ENCODE data around the gene GLIS2. TPM values are rescaled to one million over a fixed set of nuclear protein-coding genes. Genes with fewer than 3 reads are reported as not detected.

The GLIS2 gene
- total RNA-seq, 1 experiment from 2014 or later, result 18.2 TPM

GRCh38 chr16:4365014-4365406, 49.1 kb downstream of the GLIS2 start:
- Histone ChIP-seq H3K4me2 (ENCODE audit: low read length) (no peak overlapping the region), H3K79me2 (ENCODE audit: insufficient read depth, low read length) (no peaks in the 10 kb centered on the region), H3K36me3 (ENCODE audit: control insufficient read depth in 1 of 2, insufficient read depth in 2 of 2, low read length in 2 of 2) (no peaks in the 10 kb centered on the region), H3K9me2 (ENCODE audit: insufficient read depth) (no peaks in the 10 kb centered on the region), H2AFZ (ENCODE audit: low read depth, low read length, poor library complexity, severe bottlenecking) (no peak overlapping the region), H3K4me3 (replicated peaks in 1 of 2; ENCODE audit: low read depth in 1 of 2, low read length in 2 of 2) (no peak overlapping the region), H3K9ac (ENCODE audit: low read length) (no peak overlapping the region), H3K27me3 (ENCODE audit: insufficient read depth, low read length) (no peaks in the 10 kb centered on the region), H3K9me3 (ENCODE audit: control insufficient read depth in 1 of 2, insufficient read depth in 1 of 2, low read depth in 1 of 2, low read length in 2 of 2) (no peaks in the 10 kb centered on the region), H3K4me1 (ENCODE audit: control insufficient read depth in 1 of 2, insufficient read depth in 2 of 2, low read length in 2 of 2) (peaks cover 13 to 42% of the 10 kb centered on the region in 2 experiments), H3K27ac (ENCODE audit: low read depth, low read length) (no peak overlapping the region), H4K20me1 (ENCODE audit: insufficient read depth) (no peaks in the 10 kb centered on the region)
- no peak for TF ChIP-seq FOSL1 (IDR thresholded peaks at IDR 0.05; ENCODE audit: low read depth)
- no peak for TF ChIP-seq REST (IDR thresholded peaks at IDR 0.05; ENCODE audit: low read depth)
- TF ChIP-seq SIN3A (IDR thresholded peaks at IDR 0.05; ENCODE audit: low read depth), result no peak
- TF ChIP-seq SP1 (IDR thresholded peaks at IDR 0.05; ENCODE audit: low read depth), result no peak
- TF ChIP-seq MAX (IDR thresholded peaks at IDR 0.05), result no peak
- TF ChIP-seq RAD21 (IDR thresholded peaks at IDR 0.05; ENCODE audit: low read depth), result no peak
- TF ChIP-seq JUND (IDR thresholded peaks at IDR 0.05), result no peak
- no peak for TF ChIP-seq CEBPB (IDR thresholded peaks at IDR 0.05; ENCODE audit: low read depth)
- TF ChIP-seq EGR1 (IDR thresholded peaks at IDR 0.05; ENCODE audit: low read depth), result no peak
- TF ChIP-seq EZH2phosphoT487 (IDR thresholded peaks at IDR 0.05; ENCODE audit: borderline replicate concordance), result no peak
- CTCF ChIA-PET, result interaction anchor here (1.0 kb wide), 1 partner anchor 13 kb away, joined by 3 read pairs; no protein-coding TSS in a partner anchor
- POLR2A ChIA-PET, result no interaction called here
- no TSS peak for BruUV-seq (replicated peaks)
- ATAC-seq, result no peak
- no peak for DNase-seq (ENCODE audit: low read depth, low spot score)
- intact Hi-C loops (cut with micrococcal nuclease), result no loop called here
- RAD21 ChIA-PET (ENCODE audit: low non-redundant PET in 1 of 2, low total read pairs in 2 of 2, uncharacterized antibody in 2 of 2, unreplicated experiment in 2 of 2), result no interaction called here
